Stimulated activated CD4-positive, alpha-beta T cell treated with anti-CD3 and anti-CD28 coated beads, Interleukin-4, amount 100 ng/mL, for 4 hours (primary cell): ENCODE results near the gene KLKB1.
"Not testable (repeated sequence)": the region's sequence is repeated elsewhere in the genome, so short reads cannot be mapped to it uniquely, and the experiment has no call there.

Source experiments
- DNase-seq, 2 experiments: peaks; one replicate each; pipeline ENCODE4 v3.0.0-alpha.2; 2020

The KLKB1 gene

GRCh38 chr4:186227744-186228513 lies 622 bp downstream of the KLKB1 start:
- DNase-seq = no peak

GRCh38 chr4:186228514-186228894 lies 1.2 kb downstream of the KLKB1 start:
- DNase-seq = no peak

GRCh38 chr4:186234367-186234766 lies 7.1 kb downstream of the KLKB1 start:
- DNase-seq = no peak

- DNase-seq = no peak
These were observed 8.8 kb downstream of the KLKB1 start for GRCh38 chr4:186236126-186236525.

DNA sequence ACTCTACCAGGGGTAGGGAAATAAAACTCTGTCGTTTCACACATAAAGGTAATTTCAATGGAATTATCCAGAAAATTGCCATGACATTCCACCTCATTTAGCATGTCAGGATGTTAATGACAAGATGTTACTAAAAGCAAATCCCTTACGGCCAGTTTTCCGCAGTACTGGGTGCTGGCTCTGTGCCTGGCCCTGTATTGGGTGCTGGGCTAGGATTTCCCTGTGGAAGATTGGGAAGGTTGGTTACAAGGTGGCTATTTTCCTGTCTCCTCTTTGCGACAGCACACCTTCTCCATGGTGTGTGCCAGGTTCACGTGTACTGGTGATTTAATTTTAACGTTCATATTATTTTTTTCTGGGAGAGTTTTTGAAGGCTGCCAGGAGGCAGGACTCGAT lies 13.1 kb downstream of the KLKB1 start:
- no peak for DNase-seq

DNA sequence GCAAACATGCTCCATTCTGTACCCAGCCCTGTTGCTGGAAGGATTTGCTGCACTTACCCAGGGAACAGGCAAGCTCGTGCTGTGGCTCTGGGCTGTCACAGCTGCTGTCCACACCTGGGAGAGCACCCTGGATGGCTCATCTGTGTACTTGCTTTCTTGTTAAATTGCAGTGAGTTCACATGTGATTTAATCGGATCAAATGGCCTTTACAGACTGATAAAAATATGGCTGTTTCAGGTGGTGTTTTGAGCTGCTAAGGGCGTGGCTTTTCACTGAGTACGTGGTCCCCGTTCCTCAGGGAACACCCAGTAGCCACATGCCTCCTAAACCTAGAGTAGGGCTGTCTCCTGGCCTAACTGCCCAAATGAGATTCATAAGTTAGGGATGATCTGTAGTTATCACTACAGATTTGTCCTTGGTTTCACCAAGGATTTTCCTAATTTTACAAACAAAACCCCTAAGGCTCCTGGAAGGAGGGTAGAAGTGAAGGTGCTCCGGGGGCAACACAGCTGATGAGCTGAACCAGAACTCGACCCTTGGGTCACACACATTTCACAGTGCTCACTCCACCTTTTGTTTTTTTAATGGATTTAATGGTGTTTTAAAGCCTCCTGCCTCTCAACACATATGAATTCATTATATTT lies 13.7 kb downstream of the KLKB1 start:
- no peak for DNase-seq

- no peak for DNase-seq
These were observed 14.3 kb downstream of the KLKB1 start for GRCh38 chr4:186241616-186242015.

DNA sequence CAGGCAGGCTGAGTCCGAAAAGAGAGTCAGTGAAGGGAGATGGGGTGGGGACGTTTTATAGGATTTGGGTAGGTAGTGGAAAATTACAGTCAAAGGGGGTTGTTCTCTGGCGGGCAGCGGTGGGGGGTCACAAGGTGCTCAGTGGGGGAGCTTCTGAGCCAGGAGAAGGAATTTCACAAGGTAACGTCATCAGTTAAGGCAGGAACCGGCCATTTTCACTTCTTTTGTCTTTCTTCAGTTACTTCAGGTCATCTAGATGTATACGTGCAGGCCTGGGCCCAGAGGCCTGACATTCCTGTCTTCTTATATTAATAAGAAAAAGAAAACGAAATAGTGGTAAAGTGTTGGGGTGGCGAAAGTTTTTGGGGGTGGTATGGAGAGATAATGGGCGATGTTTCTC lies 14.7 kb downstream of the KLKB1 start:
- not testable (repeated sequence) for DNase-seq

GRCh38 chr4:186243331-186243730 lies 16.0 kb downstream of the KLKB1 start:
- no peak for DNase-seq

DNA sequence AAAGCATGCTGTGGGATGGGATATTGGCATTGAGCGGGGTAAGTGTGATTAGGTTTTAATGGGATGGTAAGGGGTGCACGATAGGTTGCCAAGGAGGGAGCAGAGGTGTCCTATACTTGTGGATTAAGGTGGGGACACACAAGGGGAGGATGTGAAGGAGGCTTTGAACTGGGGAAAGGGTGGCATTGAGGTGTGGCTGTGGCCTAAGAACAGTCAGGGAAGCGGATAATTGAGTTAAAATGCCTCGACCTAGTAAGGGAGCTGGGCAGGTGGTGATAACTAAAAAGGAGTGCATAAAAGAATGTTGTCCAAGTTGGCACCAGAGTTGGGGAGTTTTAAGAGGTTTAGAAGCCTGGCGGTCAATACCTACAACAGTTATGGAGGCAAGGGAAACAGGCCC lies 17.5 kb downstream of the KLKB1 start:
- DNase-seq = no peak

GRCh38 chr4:186247062-186247752 lies 19.9 kb downstream of the KLKB1 start:
- not testable (repeated sequence) for DNase-seq

- no peak for DNase-seq
These were observed 21.3 kb downstream of the KLKB1 start for GRCh38 chr4:186248643-186249042.

DNA sequence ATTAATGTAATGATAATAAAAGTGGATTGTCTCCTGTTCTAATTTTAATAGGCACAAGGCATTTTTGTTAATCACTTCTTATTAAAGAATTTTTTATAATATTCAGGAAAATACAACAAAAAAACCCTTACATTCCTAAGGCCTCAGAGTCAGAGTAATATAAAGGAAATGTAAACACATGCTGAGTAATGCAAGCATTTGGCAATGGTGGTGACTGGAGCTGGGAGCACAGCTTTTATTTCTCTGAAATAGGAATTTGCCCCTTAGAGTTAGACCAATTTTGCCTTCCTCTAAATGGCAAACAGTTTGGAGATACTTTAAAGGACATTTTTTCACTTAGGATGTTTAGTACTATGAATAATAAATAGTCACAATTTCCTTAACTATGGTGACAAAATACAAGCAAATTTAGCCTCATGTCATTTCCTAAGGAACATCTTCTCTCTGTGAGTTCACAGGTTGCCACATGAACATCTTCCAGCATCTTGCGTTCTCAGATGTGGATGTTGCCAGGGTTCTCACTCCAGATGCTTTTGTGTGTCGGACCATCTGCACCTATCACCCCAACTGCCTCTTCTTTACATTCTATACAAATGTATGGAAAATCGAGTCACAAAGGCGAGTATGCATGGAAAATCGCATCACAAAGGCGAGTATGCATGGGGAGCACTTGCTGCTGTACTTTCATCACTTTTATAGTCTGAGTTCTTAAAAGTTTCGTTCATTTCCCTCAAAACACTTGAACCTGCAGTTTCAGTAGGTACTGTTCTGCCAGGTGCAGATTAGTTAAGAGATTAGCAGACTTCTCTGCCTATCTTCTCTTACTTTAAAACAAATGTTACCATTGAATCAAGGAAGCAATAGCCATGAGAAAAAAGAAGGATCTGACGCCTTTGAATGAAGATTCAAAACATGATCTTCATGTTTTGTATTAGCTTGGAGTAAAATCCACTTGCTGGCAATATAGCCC lies 22.8 kb downstream of the KLKB1 start:
- no peak for DNase-seq

DNA sequence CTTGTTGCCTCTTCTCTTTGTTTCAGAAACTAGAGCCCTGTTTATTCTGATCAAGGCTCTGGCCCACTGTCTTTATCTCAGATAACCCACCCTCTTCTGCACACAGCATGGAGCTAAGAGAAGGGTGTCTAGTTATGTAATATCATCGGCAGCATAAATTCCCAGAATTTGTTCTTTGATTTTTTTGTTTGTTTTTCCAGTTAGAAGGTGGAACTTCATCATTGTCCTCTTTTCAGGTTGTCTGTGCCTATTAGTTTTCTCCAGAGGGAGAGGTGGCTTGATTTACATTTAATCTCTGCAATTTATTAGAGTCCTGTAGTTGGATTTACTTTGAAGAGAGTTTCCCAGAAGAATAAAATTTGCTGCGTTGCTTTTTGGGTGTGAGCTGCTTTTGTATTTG lies 23.5 kb downstream of the KLKB1 start:
- no peak for DNase-seq

- DNase-seq = no peak
These were observed 27.8 kb downstream of the KLKB1 start for GRCh38 chr4:186255122-186255521.

DNA sequence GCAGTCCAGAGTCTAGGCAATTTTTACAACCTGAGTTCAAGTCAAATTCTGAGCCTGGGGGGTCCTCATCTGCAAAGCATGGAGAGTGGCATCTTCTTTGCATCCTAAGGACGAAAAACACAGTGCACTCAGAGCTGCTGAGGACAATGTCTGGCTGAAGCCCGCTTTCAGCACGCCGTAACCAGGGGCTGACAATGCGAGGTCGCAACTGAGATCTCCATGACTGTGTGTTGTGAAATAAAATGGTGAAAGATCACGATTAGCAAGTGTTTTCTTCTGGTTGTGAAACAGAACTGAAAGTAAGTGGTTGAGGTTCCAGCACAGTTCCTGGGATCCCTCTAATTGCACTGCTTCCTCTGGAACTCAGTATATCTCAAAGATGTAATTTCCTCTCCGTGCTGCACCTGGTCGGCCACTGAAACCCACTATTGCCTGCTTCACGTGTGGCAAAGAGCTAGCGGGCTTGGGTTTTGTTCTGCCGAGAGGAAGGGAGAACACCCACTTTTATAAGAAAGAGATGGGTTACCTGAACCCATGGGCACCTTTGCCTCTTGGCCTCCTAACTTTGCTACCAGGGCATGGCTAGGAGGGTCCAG lies 31.0 kb downstream of the KLKB1 start:
- no peak for DNase-seq

- DNase-seq = no peak
These were observed 32.8 kb downstream of the KLKB1 start for GRCh38 chr4:186260117-186260503.

GRCh38 chr4:186260504-186261448 lies 33.5 kb downstream of the KLKB1 start:
- no peak for DNase-seq

DNA sequence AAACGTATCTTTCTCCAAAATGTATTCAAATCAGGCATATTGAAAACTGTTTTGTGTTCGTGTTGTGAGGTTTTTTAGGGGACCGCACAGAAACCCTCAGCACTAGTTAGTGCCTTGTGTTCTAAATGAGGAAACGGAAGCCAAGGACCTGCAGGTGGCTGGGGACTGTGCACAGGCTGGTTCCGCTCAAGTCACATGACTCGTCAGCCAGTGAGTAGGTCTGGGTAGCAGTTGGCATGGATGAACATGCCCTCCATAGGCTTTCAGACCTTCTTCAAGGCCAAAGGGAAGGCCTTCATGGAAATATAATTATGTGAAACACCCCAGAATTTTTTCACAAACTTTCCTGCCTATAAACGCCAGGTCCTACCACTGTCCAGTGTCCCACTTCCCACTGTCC lies 37.4 kb downstream of the KLKB1 start:
- no peak for DNase-seq

- not testable (repeated sequence) for DNase-seq
These were observed 37.9 kb downstream of the KLKB1 start for GRCh38 chr4:186265250-186265649.
